Left renal pelvis (tissue), 4 donors: ENCODE data around the gene SNX25. TPM values are rescaled to one million over a fixed set of nuclear protein-coding genes. Genes with fewer than 3 reads are reported as not detected.
"Not testable (repeated sequence)": the region's sequence is repeated elsewhere in the genome, so short reads cannot be mapped to it uniquely, and the experiment has no call there.

ENCODE experiments used
- DNase-seq, 4 donors: peaks; one replicate each; pipeline ENCODE4 v3.0.0-alpha.2; 2013; ENCODE audit warnings: low read depth in 4 of 4, low spot score in 3 of 4
- polyA plus RNA-seq, 4 donors: library from polyadenylated mRNA; unstranded; fragments of 120-200 nt; gene quantifications; one replicate each; pipeline ENCODE4 v1.2.1, GENCODE V29; 2013; ENCODE audit not compliant: insufficient read length in 4 of 4

Gene SNX25
- 10 to 100 TPM; 15.4 to 25.5 (median 24.3) TPM for polyA plus RNA-seq

GRCh38 chr4:185209031-185209851 is at the start of gene SNX25:
TSS of gene SNX25 (plus strand) at chr4:185209598. CDS start at chr4:185209827, 229 bp downstream.
- peak in 1 of 4 donors; percentile 69 for DNase-seq

DNA sequence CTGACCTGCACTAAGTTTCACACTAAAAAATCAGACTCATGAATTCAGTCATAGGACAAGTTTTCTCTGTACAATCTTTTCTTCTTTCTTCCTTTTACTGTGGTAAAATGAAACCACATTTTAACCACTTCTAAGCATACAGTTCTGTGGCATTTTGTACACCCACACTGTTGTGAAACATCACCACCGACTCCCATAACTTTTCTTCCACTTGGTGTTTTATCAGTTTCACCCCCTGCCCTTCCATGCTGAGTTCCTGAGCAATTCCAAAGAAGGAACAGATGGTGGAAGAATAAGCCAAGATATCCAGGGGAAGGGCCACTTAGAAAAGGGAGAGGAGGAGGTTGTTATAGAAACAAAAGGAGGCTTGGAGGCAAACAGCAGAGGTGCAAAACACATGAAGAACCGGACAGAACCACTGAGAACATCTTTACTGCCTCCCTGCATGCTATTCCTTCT is 43.8 kb upstream of the SNX25 start:
- no peak for DNase-seq

DNA sequence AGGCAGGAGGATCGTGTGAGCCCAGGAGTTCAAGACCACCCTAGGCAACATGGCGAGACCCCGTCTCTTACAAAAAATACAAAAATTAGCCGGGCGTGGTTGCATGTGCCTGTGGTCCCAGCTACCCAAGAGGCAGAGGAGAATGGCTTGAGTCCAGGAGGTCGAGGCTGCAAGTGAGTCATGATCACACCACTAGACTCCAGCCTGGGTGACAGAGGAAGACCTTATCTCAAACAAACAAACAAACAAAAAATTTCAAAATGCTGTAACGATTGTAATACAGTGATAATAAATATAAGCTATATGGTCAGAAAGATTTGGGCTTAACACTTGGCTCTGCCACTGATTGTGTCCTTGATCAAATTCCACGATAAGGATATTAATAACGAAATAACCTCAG is 42.2 kb upstream of the SNX25 start:
- DNase-seq: no peak

DNA sequence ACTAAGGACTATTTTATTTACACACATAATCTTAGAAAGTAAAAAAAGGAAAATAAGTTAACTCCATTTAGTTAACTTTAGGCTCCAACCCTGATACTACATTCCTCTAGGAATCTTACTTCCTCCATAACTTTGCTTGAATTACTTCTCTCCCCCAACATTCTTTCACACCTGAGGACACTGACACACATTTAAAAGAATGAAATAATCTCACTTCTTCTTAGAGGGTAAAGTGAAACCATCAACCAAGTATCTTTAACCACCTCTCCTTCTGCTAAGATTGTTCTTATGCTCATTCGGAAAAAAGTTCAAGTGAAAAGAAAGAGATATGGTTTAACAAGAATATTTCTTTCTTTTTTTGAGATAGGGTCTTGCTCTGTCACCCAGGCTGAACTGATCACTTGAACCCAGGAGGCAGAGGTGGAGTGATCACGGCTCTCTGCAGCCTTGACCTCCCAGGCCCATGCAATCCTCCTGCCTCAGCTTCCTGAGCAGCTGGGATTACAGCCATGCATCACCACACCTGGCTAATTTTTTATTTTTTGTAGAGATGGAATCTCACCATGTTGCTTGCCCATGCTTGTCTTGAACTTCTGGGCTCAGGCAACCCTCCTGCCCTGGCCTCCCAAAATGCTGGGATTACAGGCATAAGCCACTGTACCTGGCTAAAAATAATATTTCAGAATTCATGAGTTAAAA is 37.9 kb upstream of the SNX25 start:
- no peak for DNase-seq

DNA sequence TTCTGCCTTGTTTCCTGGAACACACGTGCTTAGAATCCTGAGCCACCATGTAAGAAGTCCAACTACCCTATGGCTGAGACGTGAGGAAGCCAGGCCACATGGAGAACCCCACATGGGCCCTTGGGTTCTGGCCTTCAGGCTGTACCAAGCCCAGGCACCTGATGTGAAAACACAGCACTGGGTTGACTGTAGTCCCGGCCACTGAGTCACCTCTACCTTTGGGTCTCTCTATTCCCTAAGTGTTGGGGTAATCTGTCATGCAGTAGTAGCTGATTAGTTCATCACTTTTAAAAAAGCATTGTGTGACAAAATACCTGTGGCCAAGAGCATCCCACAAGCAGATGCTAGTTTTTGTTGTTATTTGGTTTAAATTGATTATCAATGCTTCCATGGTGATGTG is 29.9 kb upstream of the SNX25 start:
- DNase-seq: no peak

DNA sequence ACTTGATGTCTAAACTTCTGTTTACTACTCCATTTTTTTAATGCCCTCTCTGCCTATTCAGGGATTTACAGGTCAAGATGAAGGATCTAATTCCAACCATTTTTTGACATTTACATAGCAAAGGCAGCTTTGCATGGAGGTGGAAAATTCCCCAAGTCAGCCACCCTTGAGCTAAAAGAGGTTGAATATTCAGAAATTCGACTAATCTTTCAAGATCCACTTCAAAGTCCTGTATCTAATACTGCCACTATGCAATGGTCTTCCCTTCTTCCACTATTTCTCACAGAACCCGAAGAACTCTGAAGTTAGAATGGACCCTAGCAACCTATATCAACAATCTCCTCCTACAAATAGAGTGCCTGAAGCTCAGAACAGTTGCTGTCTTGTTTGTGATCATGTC is 27.2 kb upstream of the SNX25 start:
- DNase-seq: no peak

- peak in 3 of 4 donors; percentile 64 to 79 (median 73) for DNase-seq
Observed at GRCh38 chr4:185183622-185184281, 25.6 kb upstream of the SNX25 start.

GRCh38 chr4:185186769-185187168 is 22.6 kb upstream of the SNX25 start:
- DNase-seq: no peak

GRCh38 chr4:185189606-185190305 is 19.6 kb upstream of the SNX25 start:
- no peak for DNase-seq

DNA sequence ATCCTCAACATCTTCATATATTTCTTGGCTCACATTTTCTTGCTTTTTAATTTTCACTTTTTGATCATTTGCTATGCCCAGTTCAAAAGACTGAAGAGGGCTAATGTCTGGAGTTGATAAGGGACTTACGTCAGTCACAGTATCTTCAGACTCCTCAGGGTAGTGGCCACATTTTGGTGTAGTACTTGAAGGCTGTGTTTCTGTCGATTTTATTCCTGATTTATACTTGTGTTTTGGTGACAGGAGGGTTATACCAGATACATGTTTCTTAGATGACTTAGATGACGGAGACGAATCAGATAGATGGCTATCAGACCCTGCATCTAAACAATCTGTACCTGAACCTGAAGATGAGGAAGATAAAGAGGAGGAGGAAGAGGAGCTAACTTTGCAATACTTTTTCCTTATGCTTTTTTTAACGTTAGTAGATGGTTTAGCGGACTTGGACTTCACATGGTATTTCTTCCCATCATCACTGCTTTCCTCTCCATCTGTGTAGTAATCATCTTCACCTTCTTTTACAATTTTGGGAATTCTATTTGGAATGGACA is 19.0 kb upstream of the SNX25 start:
- DNase-seq: no peak

- DNase-seq: no peak
Observed at GRCh38 chr4:185192059-185192458, 17.3 kb upstream of the SNX25 start.

GRCh38 chr4:185194924-185195888 is 14.2 kb upstream of the SNX25 start:
- no peak for DNase-seq

- no peak for DNase-seq
Observed at GRCh38 chr4:185196437-185196836, 13.0 kb upstream of the SNX25 start.

DNA sequence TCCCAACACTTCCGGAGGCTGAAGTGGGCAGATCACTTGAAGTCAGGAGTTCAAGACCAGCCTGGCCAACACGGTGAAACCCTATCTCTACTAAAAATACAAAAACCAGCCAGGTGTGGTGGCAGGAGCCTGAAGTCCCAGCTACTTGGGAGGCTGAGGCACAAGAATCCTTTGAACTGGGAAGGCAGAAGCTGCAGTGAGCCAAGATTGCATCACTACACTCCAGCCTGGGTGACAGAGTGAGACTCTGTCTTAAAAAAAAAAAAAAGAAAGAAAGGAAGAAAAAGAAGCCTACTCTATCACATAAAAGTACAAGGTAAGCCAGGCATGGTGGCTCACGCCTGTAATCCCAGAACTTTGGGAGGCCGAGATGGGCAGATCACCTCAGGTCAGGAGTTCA is 11.2 kb upstream of the SNX25 start:
- not testable (repeated sequence) for DNase-seq

- no peak for DNase-seq
Observed at GRCh38 chr4:185201977-185202962, 7.1 kb upstream of the SNX25 start.

DNA sequence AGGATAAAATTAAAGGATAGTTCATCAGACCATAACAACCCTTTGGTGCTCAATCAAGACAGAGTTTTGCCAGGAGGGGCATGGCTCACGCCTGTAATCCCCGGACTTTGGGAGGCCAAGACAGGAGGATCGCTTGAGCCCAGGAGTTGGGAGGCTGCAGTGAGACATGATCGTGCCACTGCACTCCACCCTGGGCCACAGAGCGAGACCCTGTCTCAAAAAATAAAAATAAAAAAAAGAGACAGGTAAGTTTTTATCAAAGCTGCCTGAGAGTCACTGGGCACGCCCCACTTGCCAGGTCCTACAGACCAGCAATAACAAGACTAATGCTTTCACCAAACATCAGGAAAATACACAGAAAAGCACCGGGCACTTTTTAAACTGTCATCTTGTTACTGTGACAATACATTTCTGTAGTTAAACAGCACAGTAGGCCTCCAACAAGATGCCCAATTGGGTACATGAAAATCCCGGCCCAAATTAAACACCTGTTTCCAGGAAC is 6.4 kb upstream of the SNX25 start:
- DNase-seq: no peak

DNA sequence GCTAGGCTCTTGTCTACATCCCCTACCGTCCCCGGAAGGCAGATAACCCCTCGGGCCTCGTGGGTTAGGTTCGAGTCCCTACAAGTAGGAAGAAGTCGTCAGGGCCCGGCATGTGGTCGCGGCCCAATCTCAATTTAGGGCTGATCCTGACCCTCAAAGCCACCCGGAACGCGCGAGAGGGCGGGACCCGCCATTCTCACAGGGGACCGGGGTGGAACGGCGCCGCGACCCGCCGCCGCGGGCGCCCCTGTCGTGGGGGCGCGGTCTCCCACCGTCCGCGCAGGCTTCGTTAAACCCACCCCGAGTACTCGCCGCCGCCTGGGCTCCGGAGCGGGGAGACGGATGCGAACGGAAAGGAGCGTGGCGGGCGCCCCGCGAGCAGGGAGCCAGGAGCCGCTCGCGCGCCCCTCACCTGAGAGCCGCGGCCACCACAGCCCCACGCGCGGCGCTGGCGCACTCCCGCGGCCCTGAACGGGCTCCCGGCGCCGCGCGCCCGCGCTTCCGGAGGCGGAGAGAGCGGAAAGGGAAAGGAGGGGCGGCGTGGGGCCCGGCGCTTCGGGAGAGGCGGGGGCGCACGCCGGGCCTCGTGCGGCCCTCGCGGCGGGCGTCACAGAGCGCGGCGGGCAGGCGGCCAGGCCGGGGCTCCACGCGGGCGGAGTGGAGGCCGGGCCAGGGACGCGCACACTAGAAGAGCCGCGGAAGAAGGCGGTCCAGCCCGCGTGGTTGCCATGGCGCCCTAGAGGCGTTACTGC is 5.7 kb upstream of the SNX25 start, which contains the start of gene CFAP97:
TSS of gene CFAP97 (minus strand) at position 515 of the 752 bp plus-strand sequence. CDS start 12,804 bp downstream, outside the sequence.
- DNase-seq: peak in 2 of 4 donors; percentile 67 to 74
